SK-N-SH (cell line): Measurements from ENCODE around the gene PRR36.

ENCODE experiments used
- CHD2 ChIP-seq: fragments of 150-350 bp; IDR thresholded peaks from 2 replicates; pipeline ENCODE4 v1.6.1; 2018; ENCODE audit warnings: low read length; ENCODE audit not compliant: partially characterized antibody
- ELF1 ChIP-seq: IDR thresholded peaks from 2 replicates; pipeline ENCODE4 v1.4.0; 2012
- EP300 ChIP-seq, 2 experiments: IDR thresholded peaks; 2 replicates each; pipeline versions ENCODE4 v1.4.0 to v1.6.1; 2012; ENCODE audit warnings: borderline replicate concordance in 1 of 2, low read depth in 1 of 2, low read length in 1 of 2
- FOXJ3 ChIP-seq: sonication (generic); formaldehyde crosslinking; IDR thresholded peaks from 2 replicates; pipeline ENCODE4 v1.5.1; 2020; ENCODE audit warnings: mild to moderate bottlenecking, missing genetic modification reagents
- IRF3 ChIP-seq: fragments of 150-350 bp; IDR thresholded peaks from 2 replicates; pipeline ENCODE4 v1.6.1; 2016; ENCODE audit warnings: mild to moderate bottlenecking, low read depth, low read length
- POLR2AphosphoS5 ChIP-seq: IDR thresholded peaks from 2 replicates; pipeline ENCODE4 v1.6.1; 2012; ENCODE audit warnings: low read depth, low read length
- TEAD4 ChIP-seq: IDR thresholded peaks from 2 replicates; pipeline ENCODE4 v1.4.0; 2012; ENCODE audit warnings: mild to moderate bottlenecking, borderline replicate concordance; ENCODE audit not compliant: insufficient read depth

- TF ChIP-seq POLR2AphosphoS5 (no peak), EP300 (IDR thresholded peaks at IDR 0.05; ENCODE audit: borderline replicate concordance in 1 of 2, low read depth in 1 of 2, low read length in 1 of 2) (no peak), ELF1 (no peak), FOXJ3 (CRISPR knock-in tag) (no peak), TEAD4 (no peak), CHD2 (no peak), IRF3 (no peak)
Measured at GRCh38 chr19:7905268-7905667, 31.1 kb upstream of the PRR36 start.
